ENCODE results near the gene CDH15. TPM values are rescaled to one million over a fixed set of nuclear protein-coding genes. Genes with fewer than 3 reads are reported as not detected.

The CDH15 gene
- total and polyA plus RNA-seq, 2 of the 13 experiments (the other 11 are each of a cell fraction or from before 2014, with no cell fraction given): 0.74 to 2.2 TPM

GRCh38 chr16:89191033-89191900, 19.7 kb downstream of the CDH15 start (continued):
- TF ChIP-seq SNAPC2 (CRISPR knock-in tag; IDR thresholded peaks at IDR 0.05): no peak; the same call in 1 of the 2 replicates
- peak; percentile 66; the same call in 1 of the 2 replicates for TF ChIP-seq ERF (CRISPR knock-in tag; IDR thresholded peaks at IDR 0.05)
- TF ChIP-seq, protein P1, sequence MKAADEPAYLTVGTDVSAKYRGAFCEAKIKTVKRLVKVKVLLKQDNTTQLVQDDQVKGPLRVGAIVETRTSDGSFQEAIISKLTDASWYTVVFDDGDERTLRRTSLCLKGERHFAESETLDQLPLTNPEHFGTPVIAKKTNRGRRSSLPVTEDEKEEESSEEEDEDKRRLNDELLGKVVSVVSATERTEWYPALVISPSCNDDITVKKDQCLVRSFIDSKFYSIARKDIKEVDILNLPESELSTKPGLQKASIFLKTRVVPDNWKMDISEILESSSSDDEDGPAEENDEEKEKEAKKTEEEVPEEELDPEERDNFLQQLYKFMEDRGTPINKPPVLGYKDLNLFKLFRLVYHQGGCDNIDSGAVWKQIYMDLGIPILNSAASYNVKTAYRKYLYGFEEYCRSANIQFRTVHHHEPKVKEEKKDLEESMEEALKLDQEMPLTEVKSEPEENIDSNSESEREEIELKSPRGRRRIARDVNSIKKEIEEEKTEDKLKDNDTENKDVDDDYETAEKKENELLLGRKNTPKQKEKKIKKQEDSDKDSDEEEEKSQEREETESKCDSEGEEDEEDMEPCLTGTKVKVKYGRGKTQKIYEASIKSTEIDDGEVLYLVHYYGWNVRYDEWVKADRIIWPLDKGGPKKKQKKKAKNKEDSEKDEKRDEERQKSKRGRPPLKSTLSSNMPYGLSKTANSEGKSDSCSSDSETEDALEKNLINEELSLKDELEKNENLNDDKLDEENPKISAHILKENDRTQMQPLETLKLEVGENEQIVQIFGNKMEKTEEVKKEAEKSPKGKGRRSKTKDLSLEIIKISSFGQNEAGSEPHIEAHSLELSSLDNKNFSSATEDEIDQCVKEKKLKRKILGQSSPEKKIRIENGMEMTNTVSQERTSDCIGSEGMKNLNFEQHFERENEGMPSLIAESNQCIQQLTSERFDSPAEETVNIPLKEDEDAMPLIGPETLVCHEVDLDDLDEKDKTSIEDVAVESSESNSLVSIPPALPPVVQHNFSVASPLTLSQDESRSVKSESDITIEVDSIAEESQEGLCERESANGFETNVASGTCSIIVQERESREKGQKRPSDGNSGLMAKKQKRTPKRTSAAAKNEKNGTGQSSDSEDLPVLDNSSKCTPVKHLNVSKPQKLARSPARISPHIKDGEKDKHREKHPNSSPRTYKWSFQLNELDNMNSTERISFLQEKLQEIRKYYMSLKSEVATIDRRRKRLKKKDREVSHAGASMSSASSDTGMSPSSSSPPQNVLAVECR (CRISPR knock-in tag; IDR thresholded peaks at IDR 0.05; ENCODE audit: borderline replicate concordance): peak; percentile 53; the same call in 1 of the 2 replicates
- no peak; the same call in 1 of the 2 replicates for TF ChIP-seq BRCA1 (CRISPR knock-in tag; IDR thresholded peaks at IDR 0.05)
- peak; percentile 78; the same call in 1 of the 2 replicates for TF ChIP-seq MEIS1 (CRISPR knock-in tag; IDR thresholded peaks at IDR 0.05; ENCODE audit: borderline replicate concordance)
- peak; percentile 78 for TF ChIP-seq HOXA3 (CRISPR knock-in tag; IDR thresholded peaks at IDR 0.05)
- peak; percentile 77; the same call in 1 of the 2 replicates for TF ChIP-seq ZNF446 (CRISPR knock-in tag; IDR thresholded peaks at IDR 0.05)
- TF ChIP-seq, protein P2, sequence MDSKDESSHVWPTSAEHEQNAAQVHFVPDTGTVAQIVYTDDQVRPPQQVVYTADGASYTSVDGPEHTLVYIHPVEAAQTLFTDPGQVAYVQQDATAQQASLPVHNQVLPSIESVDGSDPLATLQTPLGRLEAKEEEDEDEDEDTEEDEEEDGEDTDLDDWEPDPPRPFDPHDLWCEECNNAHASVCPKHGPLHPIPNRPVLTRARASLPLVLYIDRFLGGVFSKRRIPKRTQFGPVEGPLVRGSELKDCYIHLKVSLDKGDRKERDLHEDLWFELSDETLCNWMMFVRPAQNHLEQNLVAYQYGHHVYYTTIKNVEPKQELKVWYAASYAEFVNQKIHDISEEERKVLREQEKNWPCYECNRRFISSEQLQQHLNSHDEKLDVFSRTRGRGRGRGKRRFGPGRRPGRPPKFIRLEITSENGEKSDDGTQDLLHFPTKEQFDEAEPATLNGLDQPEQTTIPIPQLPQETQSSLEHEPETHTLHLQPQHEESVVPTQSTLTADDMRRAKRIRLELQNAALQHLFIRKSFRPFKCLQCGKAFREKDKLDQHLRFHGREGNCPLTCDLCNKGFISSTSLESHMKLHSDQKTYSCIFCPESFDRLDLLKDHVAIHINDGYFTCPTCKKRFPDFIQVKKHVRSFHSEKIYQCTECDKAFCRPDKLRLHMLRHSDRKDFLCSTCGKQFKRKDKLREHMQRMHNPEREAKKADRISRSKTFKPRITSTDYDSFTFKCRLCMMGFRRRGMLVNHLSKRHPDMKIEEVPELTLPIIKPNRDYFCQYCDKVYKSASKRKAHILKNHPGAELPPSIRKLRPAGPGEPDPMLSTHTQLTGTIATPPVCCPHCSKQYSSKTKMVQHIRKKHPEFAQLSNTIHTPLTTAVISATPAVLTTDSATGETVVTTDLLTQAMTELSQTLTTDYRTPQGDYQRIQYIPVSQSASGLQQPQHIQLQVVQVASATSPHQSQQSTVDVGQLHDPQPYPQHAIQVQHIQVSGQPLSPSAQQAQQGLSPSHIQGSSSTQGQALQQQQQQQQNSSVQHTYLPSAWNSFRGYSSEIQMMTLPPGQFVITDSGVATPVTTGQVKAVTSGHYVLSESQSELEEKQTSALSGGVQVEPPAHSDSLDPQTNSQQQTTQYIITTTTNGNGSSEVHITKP (CRISPR knock-in tag; IDR thresholded peaks at IDR 0.05; ENCODE audit: low read depth): peak; percentile 77
- TF ChIP-seq DNMT1 (CRISPR knock-in tag; IDR thresholded peaks at IDR 0.05): no peak; the same call in 1 of the 2 replicates
- TF ChIP-seq ZNF296 (CRISPR knock-in tag; conservative IDR thresholded peaks at IDR 0.05): peak; percentile 92; the same call in 1 of the 2 replicates
- TF ChIP-seq ZNF605 (CRISPR knock-in tag; IDR thresholded peaks at IDR 0.05): peak; percentile 81
- no peak for TF ChIP-seq JARID2 (CRISPR knock-in tag; IDR thresholded peaks at IDR 0.05; ENCODE audit: insufficient replicate concordance)
- TF ChIP-seq, protein P3, sequence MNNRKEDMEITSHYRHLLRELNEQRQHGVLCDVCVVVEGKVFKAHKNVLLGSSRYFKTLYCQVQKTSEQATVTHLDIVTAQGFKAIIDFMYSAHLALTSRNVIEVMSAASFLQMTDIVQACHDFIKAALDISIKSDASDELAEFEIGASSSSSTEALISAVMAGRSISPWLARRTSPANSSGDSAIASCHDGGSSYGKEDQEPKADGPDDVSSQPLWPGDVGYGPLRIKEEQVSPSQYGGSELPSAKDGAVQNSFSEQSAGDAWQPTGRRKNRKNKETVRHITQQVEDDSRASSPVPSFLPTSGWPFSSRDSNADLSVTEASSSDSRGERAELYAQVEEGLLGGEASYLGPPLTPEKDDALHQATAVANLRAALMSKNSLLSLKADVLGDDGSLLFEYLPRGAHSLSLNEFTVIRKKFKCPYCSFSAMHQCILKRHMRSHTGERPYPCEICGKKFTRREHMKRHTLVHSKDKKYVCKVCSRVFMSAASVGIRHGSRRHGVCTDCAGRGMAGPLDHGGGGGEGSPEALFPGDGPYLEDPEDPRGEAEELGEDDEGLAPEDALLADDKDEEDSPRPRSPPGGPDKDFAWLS (CRISPR knock-in tag; IDR thresholded peaks at IDR 0.05; ENCODE audit: borderline replicate concordance): no peak
- peak; percentile 77; the same call in 1 of the 2 replicates for TF ChIP-seq ZNF160 (CRISPR knock-in tag; IDR thresholded peaks at IDR 0.05)
- TF ChIP-seq ZNF777 (CRISPR knock-in tag; IDR thresholded peaks at IDR 0.05): peak; percentile 18; the same call in 1 of the 2 replicates
